Hematopoietic multipotent progenitor cell treated with erythropoietin and hydrocortisone succinate and interleukin-3 and kit ligand, for 8 days (in vitro differentiated cells): Measurements from ENCODE around the gene CRTC3.
"Not testable (repeated sequence)": the region's sequence is repeated elsewhere in the genome, so short reads cannot be mapped to it uniquely, and the experiment has no call there.

Experiments
- DNase-seq: peaks from one replicate; pipeline ENCODE4 v3.0.0-alpha.2; 2015

The CRTC3 gene

DNA sequence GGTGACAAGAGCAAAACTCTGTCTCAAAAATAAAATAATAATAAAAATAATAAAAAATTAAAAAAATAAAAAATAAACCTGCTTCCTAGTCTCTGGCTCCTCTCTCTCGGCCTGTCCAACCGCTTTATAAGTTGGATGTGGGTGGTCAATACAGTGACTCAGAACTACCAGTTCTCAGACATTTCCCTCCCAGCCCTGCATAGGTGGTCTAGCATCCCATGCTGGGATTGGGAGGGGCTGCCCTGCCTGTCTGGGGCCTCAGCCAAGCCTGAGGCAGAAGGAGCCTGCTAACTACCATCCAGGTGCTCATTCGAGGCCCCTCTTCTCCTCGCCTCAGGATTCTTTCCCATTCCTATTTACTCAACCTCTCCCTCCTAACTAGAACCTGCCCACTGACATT lies 154.2 kb downstream of the CRTC3 start:
- DNase-seq = no peak

DNA sequence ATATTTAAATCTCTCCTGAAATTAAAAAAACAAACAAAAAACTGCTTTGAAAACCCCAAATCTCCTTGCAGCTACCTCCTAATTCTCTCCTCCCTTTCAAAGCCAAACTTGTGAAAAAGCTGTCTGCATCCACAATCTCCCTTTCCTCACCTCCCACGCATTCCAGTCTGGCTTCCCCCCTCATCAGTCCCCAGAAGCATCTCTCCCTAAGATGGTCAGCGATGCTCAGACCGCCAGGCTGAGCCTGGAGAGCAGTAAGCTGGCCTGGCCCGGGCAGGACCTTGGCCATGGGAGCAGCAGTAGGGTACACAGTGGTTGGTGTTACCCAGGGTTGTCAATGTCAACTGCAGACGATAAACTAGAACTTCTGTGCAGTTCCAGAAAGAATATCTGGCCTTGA lies 154.6 kb downstream of the CRTC3 start:
- DNase-seq = no peak

DNA sequence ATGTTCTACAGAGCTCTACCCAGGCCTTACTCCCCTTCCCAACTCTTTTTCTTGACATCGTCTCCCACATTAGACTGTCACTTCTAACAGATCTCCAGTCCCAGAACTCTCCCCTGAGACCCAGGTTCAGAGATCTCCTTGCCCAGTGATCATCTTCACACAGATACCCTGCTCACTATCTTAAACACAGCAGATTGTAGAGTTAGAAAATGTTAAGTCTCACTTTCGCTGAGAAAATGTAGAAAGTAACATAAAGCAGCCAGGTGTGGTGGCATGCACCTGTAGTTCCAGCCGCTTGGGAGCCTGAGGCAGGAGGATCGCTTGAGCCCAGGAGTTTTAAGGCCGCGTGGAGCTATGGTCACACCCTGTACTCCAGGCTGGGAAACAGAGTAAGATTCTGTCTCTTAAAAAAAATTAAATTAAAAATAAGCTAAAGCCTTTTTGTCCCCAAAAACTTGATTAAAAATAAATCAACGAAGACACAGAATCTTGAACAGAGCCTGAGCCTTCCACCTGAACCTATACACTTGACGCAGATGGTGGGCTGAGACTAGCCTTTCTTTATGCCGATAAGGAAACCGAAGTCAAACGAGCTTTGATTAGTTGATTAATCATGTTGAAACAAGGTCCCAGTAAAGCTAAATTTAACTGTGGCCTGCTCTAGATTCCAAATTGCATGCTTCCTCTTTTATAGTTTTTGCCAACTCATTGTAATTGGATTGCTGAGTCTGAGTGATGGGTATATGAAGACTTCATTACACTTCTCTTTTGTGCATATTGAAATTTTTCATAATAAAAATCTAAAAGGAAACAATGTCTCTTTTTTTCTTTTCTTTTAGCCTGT lies 156.1 kb downstream of the CRTC3 start:
- DNase-seq = peak; percentile 61

DNA sequence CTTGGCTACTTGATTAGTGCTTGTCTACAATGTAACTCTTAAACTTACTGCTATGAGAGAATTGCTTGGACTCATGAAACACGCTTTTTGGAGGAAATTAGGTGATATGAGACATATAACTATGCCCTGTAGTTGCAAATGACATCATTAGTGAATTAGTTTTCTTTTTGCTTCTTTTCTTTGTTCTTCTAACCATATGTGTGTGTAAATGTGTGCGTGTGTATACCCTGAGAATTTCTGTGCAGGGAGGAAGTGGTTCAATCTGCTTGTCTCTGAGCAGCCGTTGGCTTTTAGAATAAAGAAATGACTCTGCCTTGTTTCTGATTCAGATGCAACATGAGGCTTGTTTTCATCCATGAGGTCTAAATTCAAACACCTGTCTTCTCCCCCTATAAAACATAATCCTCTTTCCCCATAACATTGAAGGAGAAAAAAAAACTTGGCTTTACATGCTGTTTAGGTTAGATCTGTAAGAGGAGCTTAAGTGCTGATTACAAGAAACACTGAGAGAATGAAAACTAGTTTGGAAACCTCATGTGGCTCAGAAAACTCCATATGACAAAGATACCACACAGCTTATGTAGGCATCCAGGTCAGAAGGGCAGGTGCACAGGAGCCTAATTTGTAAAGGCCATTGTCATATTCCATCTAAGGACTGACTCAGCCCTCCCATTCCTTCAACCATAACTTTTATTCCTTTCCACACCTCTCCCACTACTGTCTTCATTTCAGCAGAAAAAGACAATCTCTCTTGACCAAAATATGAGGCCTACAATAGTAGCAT lies 156.9 kb downstream of the CRTC3 start:
- peak; percentile 30 for DNase-seq

DNA sequence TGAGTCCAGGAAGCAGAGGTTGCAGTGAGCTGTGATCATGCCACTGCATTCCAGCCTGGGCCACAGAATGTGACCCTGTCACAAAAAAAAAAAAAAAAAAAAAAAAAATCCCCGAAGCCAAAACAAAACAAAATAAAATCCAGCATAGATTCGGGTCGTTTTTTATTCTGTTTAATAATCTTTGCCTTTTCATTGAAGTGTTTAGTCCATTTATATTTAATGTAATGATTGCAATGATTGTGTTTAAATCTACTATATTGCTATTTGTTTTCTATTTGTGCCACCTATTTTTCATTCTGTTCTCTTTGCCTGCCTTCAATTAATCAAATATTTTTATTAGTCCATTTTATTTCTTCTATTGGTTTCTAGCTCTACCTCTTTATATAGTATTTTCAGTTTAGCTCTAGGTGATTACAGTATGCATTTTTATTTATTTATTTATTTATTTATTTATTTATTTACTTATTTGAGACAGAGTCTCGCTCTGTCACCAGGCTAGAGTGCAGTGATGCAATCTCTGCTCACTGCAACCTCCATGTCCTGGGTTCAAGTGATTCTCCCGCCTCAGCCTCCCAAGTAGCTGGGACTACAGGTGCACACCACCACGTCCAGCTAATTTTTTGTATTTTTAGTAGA lies 159.7 kb downstream of the CRTC3 start:
- not testable (repeated sequence) for DNase-seq

DNA sequence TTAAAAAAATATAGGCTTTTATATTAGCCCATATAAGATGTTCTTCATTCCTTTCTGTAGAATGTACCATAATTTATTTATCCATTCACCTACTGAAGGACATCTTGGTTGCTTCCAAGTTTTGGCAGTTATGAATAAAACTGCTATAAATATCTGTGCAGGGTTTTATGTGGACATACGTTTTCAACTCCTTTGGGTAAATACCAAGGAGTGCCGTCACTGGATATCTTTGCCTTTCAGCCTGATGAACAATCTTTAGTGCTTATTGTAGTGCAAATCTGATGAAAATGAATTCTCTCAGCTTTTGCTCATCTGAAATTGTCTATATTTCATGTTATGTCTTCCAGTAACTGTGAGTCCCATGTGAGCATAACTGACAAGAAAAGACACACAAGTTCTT lies 160.9 kb downstream of the CRTC3 start:
- no peak for DNase-seq

DNA sequence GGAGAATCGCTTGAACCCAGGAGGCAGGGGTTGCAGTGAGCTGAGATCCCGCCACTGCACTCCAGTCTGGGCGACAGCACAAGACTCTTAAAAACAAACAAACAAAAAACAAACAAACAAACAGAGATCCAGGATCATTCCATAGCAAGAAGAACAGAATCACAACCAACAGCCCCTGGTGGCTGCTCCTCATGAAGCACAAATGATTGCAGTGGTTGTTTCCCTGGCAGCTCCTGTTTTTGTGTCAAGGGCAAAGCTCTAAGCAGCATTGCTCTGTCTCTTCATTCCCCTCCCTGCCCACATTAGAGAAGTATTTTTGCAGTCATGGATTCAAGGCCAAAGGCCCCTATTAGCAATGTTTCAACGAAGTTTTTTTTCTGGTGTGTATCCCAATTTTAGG lies 161.6 kb downstream of the CRTC3 start:
- DNase-seq = no peak

DNA sequence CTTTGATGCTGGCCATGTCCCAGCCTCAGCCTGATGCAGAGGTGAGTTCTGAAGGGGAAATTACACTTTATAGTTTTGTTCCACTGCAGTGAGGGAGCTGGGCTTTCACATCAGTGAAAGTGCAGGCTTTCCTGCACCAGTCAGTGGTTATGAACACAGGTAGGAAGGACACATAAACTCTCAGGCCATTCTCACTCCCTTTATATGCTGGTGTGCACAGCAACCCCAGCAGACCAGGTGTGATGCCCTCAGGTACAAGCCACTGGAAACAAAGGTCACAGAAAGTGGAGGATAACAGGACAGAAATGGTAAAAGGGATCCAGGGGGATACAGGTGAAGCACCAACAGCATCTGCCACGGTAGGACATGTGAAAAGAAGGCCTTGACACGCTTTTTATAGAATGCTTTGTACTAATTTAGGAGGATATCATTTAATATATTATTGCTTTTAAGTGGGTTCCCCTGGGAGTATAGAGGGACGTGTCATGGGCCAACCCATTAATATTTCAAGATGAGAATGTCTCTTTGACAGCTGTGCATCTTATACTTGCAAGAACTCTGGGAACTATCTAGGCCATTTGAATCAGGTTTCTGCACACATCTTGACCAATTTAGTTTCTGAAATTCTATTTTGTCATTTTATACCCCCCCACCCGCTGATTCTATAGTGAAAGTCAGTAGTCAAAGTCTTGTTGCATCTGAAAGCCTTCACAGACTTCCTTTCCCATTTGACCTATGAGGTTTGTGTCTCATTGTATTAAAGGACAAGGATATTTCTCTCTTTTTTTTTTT lies 162.5 kb downstream of the CRTC3 start:
- no peak for DNase-seq
